GM23338 (cell line): Measurements from ENCODE around the gene AMPD2. TPM values are rescaled to one million over a fixed set of nuclear protein-coding genes. Genes with fewer than 3 reads are reported as not detected.

Source experiments
- ATAC-seq: fragments of 200-7000 bp; cut with Tn5 transposase; 3 replicates; pipeline ENCODE4 v1.9.1; 2020
- DNase-seq: peaks from one replicate; pipeline ENCODE4 v3.0.0-alpha.2; 2015; ENCODE audit warnings: low spot score
- H2AFZ ChIP-seq: fragments of 200-600 bp; sonication (generic); 2 replicates; pipeline ENCODE4 v1.8.0; 2016; ENCODE audit warnings: antibody characterized with exemption, mild to moderate bottlenecking, moderate library complexity
- H3F3A ChIP-seq: fragments of 200-600 bp; sonication (generic); replicated peaks from 2 replicates; pipeline ENCODE4 v1.8.0; 2017; ENCODE audit warnings: antibody characterized with exemption, mixed run types, low read depth
- H3K27ac ChIP-seq: fragments of 200-600 bp; sonication (generic); 2 replicates; pipeline ENCODE4 v1.6.1; 2016; ENCODE audit warnings: low read depth
- H3K27me3 ChIP-seq: fragments of 200-600 bp; sonication (generic); 2 replicates; pipeline ENCODE4 v1.8.0; 2016; ENCODE audit warnings: mild to moderate bottlenecking, mixed run types, moderate library complexity; ENCODE audit not compliant: insufficient read depth
- H3K36me3 ChIP-seq: fragments of 200-600 bp; sonication (generic); 2 replicates; pipeline ENCODE4 v1.8.0; 2016; ENCODE audit warnings: mild to moderate bottlenecking; ENCODE audit not compliant: insufficient read depth
- H3K4me1 ChIP-seq: fragments of 200-600 bp; sonication (generic); 2 replicates; pipeline ENCODE4 v1.8.0; 2016; ENCODE audit warnings: mild to moderate bottlenecking, moderate library complexity; ENCODE audit not compliant: insufficient read depth
- H3K4me2 ChIP-seq: fragments of 200-600 bp; sonication (generic); 2 replicates; pipeline ENCODE4 v1.7.1; 2017; ENCODE audit warnings: mixed run types
- H3K4me3 ChIP-seq: fragments of 200-600 bp; sonication (generic); 2 replicates; pipeline ENCODE4 v1.6.1; 2016; ENCODE audit warnings: mixed run types
- H3K79me2 ChIP-seq: fragments of 200-600 bp; sonication (generic); replicated peaks from 2 replicates; pipeline ENCODE4 v1.8.0; 2017; ENCODE audit warnings: mild to moderate bottlenecking; ENCODE audit not compliant: insufficient read depth
- H3K9me2 ChIP-seq: fragments of 200-600 bp; sonication (generic); 2 replicates; pipeline ENCODE4 v1.8.0; 2017; ENCODE audit not compliant: insufficient read depth
- H4K20me1 ChIP-seq: fragments of 200-600 bp; sonication (generic); replicated peaks from 2 replicates; pipeline ENCODE4 v1.8.0; 2017; ENCODE audit warnings: mild to moderate bottlenecking; ENCODE audit not compliant: insufficient read depth
- H3K27ac Mint-ChIP-seq: 2 replicates; pipeline ENCODE4 v1.8.0; 2020; ENCODE audit warnings: inconsistent platforms, mild to moderate bottlenecking, moderate library complexity, mixed read lengths
- H3K27me3 Mint-ChIP-seq: 3 replicates; pipeline ENCODE4 v1.8.0; 2022; ENCODE audit warnings: low read depth, mild to moderate bottlenecking, moderate library complexity, mixed read lengths, inconsistent platforms; ENCODE audit not compliant: insufficient read depth, poor library complexity
- H3K36me3 Mint-ChIP-seq: 3 replicates; pipeline ENCODE4 v1.8.0; 2021; ENCODE audit warnings: low read depth, mild to moderate bottlenecking, inconsistent platforms, moderate library complexity, mixed read lengths
- H3K4me1 Mint-ChIP-seq: 3 replicates; pipeline ENCODE4 v1.8.0; 2020; ENCODE audit warnings: mild to moderate bottlenecking, inconsistent platforms, mixed read lengths
- H3K4me3 Mint-ChIP-seq: 3 replicates; pipeline ENCODE4 v1.8.0; 2021; ENCODE audit warnings: moderate library complexity, mild to moderate bottlenecking, inconsistent platforms, mixed read lengths
- H3K9me3 Mint-ChIP-seq: 3 replicates; pipeline ENCODE4 v1.8.0; 2020; ENCODE audit warnings: moderate library complexity, mild to moderate bottlenecking, inconsistent platforms, mixed read lengths
- CREB1 ChIP-seq: fragments of 250-450 bp; sonication (Bioruptor Pico); IDR thresholded peaks from 2 replicates; pipeline ENCODE4 v1.5.0; 2020; ENCODE audit warnings: low read depth, mild to moderate bottlenecking, moderate library complexity
- EZH2phosphoT487 ChIP-seq: fragments of 200-600 bp; sonication (generic); IDR thresholded peaks from one replicate; pipeline ENCODE4 v1.8.1; 2018; ENCODE audit warnings: antibody characterized with exemption; ENCODE audit not compliant: unreplicated experiment
- NANOG ChIP-seq: IDR thresholded peaks from 2 replicates; pipeline ENCODE4 v1.6.1; 2016; ENCODE audit warnings: antibody characterized with exemption, borderline replicate concordance
- POLR2AphosphoS5 ChIP-seq: IDR thresholded peaks from 2 replicates; pipeline ENCODE4 v1.6.1; 2016; ENCODE audit warnings: antibody characterized with exemption, low read depth
- STAT1 ChIP-seq: IDR thresholded peaks from one replicate; pipeline ENCODE4 v1.6.1; 2016; ENCODE audit warnings: antibody characterized with exemption; ENCODE audit not compliant: unreplicated experiment
- ZNF114 ChIP-seq: fragments of 250-450 bp; sonication (Bioruptor Pico); IDR thresholded peaks from 2 replicates; pipeline ENCODE4 v1.5.0; 2020; ENCODE audit warnings: mild to moderate bottlenecking, moderate library complexity
- polyA plus RNA-seq: library from polyadenylated mRNA; unstranded; fragments of >200 nt; fragmentation: Nextera tagmentation; extraction: Ambion mirVana; gene quantifications from 2 replicates; pipeline ENCODE4 v1.2.1, GENCODE V29; 2016
- total RNA-seq: library from RNA; depleted of rRNA; stranded (reverse); fragments of >200 nt; shearing (Covaris generic); gene quantifications from 2 replicates; pipeline ENCODE4 v1.2.3, GENCODE V29; 2014
- TF ChIP-seq, protein P1 (sequence below): fragments of 250-450 bp; sonication (Bioruptor Pico); IDR thresholded peaks from 2 replicates; pipeline ENCODE4 v1.5.0; 2020; ENCODE audit warnings: mild to moderate bottlenecking, moderate library complexity
- TF ChIP-seq, protein P2 (sequence below): IDR thresholded peaks from one replicate; pipeline ENCODE4 v1.6.1; 2018; ENCODE audit warnings: antibody characterized with exemption; ENCODE audit not compliant: unreplicated experiment

AMPD2 gene
- total and polyA plus RNA-seq, 2 experiments from 2014 or later: 24.5 to 62.1 TPM

DNA sequence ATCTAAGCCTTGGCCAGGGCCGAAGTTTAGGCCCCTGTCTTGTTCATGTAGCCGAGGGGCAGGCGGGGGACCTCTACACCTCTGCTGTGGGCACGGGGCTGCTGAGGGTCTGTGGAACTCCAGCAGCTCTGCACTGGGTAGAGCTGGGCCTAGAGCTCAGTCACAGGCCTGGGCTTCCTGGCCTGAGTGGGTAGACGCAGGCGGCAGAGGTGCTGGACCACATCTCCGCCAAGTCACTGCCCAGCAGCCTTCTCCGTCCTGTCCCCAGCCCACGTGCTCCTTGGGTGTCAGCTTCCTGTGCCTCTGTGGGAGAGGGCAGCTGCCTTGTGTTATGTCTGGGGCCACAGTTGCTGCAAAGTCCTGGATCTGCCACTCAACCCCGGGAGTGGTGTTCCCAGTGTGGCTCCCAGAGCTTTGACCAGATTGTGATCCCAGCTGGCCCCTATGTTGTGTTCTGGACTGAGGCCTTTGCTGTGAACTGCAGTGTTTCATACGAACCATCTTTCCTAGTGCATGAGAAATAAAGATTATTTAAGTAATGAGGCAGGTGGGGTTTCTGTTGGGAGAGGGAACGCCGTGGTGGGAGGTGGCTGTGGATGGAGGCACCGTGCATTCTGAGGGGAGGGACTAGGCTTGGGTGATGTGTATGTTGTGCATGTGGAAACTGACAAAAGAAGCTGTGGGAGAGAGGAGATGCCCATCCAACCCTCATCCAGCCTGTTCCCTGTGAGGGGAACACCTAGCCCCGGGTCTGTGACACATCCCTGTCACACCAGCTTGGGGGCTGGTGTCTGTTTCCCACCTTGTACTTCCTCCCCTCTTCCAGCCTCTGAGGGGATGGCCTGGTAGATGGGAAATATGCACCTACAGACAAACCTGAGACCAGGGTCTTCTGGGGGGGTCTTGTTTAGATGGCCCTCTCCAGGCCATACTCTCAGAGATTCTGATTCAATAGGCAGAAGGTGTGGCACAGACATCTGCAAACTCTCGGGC, 12.2 kb downstream of the AMPD2 start:
- H3K27ac ChIP-seq: no peak overlapping the region

DNA sequence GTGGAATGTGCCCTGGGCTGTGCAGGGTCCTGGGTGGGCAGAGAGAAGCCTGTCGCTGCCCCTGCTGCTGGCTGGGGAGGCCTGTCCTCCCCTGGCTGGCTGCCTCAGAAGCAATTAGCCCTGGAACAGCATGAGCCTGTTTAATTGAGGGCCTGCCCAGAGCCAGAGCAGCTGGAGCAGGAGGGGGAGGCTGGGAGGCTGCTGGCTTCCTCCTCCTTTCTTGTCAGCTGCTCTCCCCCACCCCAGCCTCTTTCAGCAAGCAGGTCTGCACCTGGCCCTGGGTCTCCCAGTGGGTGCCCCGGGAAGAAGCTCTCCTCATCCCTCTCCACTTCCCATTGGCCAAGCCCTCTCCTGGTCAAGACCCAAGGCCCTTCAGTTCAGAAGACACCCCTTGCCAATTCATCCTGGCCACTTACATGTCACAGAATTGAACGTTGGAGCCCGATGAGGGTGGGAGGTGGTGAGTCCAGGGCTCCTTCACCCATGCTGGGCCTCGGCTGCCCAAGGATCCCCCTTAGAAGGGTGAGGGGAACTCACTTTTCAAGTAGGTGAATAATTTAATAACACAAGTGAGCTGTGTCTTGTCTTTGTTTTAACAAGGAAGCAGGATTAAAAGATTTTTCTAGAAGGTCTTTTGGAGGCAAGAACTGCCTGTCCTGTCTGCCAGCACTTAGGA, 13.2 kb downstream of the AMPD2 start:
- Histone ChIP-seq H4K20me1 (no peaks in the 10 kb centered on the region), H3K27ac (no peak overlapping the region), H3K79me2 (no peaks in the 10 kb centered on the region), H3K4me2 (no peak overlapping the region), H2AFZ (no peak overlapping the region), H3K36me3 (peaks cover 4% of the 10 kb centered on the region; the same call in 1 of the 2 replicates), H3F3A (0 out of 2 replicates have a peak, but pooled peaks cover 3% of the 10 kb centered on the region), H3K4me3 (no peak overlapping the region), H3K9me2 (no peaks in the 10 kb centered on the region), H3K4me1 (peaks cover 10% of the 10 kb centered on the region), H3K27me3 (no peaks in the 10 kb centered on the region)
- no peak overlapping the region for H3K27ac Mint-ChIP-seq
- H3K4me1 Mint-ChIP-seq: peaks cover 30% of the 10 kb centered on the region
- ATAC-seq (no peak), DNase-seq (no peak)
- peaks cover 11% of the 10 kb centered on the region for H3K27me3 Mint-ChIP-seq
- H3K9me3 Mint-ChIP-seq: no peaks in the 10 kb centered on the region
- no peak overlapping the region for H3K4me3 Mint-ChIP-seq
- H3K36me3 Mint-ChIP-seq: peaks cover 18% of the 10 kb centered on the region
- TF ChIP-seq CREB1 (CRISPR knock-in tag) (no peak), POLR2AphosphoS5 (no peak), EZH2phosphoT487 (no peak), ZNF114 (no peak)
- TF ChIP-seq, protein P1, sequence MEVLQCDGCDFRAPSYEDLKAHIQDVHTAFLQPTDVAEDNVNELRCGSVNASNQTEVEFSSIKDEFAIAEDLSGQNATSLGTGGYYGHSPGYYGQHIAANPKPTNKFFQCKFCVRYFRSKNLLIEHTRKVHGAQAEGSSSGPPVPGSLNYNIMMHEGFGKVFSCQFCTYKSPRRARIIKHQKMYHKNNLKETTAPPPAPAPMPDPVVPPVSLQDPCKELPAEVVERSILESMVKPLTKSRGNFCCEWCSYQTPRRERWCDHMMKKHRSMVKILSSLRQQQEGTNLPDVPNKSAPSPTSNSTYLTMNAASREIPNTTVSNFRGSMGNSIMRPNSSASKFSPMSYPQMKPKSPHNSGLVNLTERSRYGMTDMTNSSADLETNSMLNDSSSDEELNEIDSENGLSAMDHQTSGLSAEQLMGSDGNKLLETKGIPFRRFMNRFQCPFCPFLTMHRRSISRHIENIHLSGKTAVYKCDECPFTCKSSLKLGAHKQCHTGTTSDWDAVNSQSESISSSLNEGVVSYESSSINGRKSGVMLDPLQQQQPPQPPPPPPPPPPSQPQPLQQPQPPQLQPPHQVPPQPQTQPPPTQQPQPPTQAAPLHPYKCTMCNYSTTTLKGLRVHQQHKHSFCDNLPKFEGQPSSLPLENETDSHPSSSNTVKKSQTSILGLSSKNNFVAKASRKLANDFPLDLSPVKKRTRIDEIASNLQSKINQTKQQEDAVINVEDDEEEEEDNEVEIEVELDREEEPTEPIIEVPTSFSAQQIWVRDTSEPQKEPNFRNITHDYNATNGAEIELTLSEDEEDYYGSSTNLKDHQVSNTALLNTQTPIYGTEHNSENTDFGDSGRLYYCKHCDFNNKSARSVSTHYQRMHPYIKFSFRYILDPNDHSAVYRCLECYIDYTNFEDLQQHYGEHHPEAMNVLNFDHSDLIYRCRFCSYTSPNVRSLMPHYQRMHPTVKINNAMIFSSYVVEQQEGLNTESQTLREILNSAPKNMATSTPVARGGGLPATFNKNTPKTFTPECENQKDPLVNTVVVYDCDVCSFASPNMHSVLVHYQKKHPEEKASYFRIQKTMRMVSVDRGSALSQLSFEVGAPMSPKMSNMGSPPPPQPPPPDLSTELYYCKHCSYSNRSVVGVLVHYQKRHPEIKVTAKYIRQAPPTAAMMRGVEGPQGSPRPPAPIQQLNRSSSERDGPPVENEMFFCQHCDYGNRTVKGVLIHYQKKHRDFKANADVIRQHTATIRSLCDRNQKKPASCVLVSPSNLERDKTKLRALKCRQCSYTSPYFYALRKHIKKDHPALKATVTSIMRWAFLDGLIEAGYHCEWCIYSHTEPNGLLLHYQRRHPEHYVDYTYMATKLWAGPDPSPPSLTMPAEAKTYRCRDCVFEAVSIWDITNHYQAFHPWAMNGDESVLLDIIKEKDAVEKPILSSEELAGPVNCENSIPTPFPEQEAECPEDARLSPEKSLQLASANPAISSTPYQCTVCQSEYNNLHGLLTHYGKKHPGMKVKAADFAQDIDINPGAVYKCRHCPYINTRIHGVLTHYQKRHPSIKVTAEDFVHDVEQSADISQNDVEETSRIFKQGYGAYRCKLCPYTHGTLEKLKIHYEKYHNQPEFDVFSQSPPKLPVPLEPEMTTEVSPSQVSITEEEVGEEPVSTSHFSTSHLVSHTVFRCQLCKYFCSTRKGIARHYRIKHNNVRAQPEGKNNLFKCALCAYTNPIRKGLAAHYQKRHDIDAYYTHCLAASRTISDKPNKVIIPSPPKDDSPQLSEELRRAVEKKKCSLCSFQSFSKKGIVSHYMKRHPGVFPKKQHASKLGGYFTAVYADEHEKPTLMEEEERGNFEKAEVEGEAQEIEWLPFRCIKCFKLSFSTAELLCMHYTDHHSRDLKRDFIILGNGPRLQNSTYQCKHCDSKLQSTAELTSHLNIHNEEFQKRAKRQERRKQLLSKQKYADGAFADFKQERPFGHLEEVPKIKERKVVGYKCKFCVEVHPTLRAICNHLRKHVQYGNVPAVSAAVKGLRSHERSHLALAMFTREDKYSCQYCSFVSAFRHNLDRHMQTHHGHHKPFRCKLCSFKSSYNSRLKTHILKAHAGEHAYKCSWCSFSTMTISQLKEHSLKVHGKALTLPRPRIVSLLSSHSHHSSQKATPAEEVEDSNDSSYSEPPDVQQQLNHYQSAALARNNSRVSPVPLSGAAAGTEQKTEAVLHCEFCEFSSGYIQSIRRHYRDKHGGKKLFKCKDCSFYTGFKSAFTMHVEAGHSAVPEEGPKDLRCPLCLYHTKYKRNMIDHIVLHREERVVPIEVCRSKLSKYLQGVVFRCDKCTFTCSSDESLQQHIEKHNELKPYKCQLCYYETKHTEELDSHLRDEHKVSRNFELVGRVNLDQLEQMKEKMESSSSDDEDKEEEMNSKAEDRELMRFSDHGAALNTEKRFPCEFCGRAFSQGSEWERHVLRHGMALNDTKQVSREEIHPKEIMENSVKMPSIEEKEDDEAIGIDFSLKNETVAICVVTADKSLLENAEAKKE (CRISPR knock-in tag): no peak

More for the DNA sequence above, 12.2 kb downstream of the AMPD2 start:
- Histone ChIP-seq H3K4me1 (peaks cover 10% of the 10 kb centered on the region), H3K27me3 (no peaks in the 10 kb centered on the region), H3K4me3 (no peak overlapping the region), H2AFZ (no peak overlapping the region), H3K36me3 (peaks cover 4% of the 10 kb centered on the region; the same call in 1 of the 2 replicates), H3K9me2 (no peaks in the 10 kb centered on the region), H4K20me1 (no peaks in the 10 kb centered on the region), H3F3A (0 out of 2 replicates have a peak, but pooled peaks cover under 1% of the 10 kb centered on the region), H3K79me2 (no peaks in the 10 kb centered on the region), H3K4me2 (no peak overlapping the region)
- H3K4me3 Mint-ChIP-seq: no peak overlapping the region; the same call in 2 of the 3 replicates
- peaks cover 30% of the 10 kb centered on the region for H3K4me1 Mint-ChIP-seq
- no peak overlapping the region for H3K27ac Mint-ChIP-seq
- TF ChIP-seq, protein P2, sequence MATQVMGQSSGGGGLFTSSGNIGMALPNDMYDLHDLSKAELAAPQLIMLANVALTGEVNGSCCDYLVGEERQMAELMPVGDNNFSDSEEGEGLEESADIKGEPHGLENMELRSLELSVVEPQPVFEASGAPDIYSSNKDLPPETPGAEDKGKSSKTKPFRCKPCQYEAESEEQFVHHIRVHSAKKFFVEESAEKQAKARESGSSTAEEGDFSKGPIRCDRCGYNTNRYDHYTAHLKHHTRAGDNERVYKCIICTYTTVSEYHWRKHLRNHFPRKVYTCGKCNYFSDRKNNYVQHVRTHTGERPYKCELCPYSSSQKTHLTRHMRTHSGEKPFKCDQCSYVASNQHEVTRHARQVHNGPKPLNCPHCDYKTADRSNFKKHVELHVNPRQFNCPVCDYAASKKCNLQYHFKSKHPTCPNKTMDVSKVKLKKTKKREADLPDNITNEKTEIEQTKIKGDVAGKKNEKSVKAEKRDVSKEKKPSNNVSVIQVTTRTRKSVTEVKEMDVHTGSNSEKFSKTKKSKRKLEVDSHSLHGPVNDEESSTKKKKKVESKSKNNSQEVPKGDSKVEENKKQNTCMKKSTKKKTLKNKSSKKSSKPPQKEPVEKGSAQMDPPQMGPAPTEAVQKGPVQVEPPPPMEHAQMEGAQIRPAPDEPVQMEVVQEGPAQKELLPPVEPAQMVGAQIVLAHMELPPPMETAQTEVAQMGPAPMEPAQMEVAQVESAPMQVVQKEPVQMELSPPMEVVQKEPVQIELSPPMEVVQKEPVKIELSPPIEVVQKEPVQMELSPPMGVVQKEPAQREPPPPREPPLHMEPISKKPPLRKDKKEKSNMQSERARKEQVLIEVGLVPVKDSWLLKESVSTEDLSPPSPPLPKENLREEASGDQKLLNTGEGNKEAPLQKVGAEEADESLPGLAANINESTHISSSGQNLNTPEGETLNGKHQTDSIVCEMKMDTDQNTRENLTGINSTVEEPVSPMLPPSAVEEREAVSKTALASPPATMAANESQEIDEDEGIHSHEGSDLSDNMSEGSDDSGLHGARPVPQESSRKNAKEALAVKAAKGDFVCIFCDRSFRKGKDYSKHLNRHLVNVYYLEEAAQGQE: no peak
- no peak for TF ChIP-seq CREB1 (CRISPR knock-in tag)
- TF ChIP-seq STAT1: no peak
- no peak for TF ChIP-seq NANOG
- no peak for TF ChIP-seq ZNF114
- DNase-seq (no peak), ATAC-seq (no peak)
- H3K9me3 Mint-ChIP-seq: no peaks in the 10 kb centered on the region
- H3K36me3 Mint-ChIP-seq: peaks cover 27% of the 10 kb centered on the region
- peaks cover 6% of the 10 kb centered on the region for H3K27me3 Mint-ChIP-seq
